T-helper 9 cell (primary cell): ENCODE results near the gene COG8.

Experiments
- DNase-seq: peaks from one replicate; pipeline ENCODE4 v3.0.0-alpha.2; 2020

Gene COG8

DNA sequence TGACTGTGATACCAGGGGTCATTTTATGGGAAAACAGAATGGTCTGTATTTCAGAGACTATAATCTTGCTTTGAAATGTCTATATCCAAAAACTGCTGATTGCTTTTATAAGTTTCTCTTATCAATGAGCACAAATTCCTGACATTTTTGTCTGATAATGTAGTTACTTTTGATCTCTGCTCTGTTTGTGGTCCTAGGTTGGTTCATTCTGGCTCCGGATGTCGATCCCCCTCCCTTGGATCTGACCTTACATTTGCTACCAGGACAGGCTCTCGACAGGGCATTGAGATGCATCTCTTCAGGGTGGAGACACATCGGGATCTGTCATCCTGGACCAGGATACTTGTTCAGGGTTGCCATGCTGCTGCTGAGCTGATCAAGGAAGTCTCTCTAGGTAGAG is 55.5 kb downstream of the COG8 start:
- DNase-seq, result no peak

GRCh38 chr16:69277413-69277812 is 62.0 kb downstream of the COG8 start:
- DNase-seq, result no peak
